B cell (primary cell): Measurements from ENCODE around the gene ADGRD1. TPM values are rescaled to one million over a fixed set of nuclear protein-coding genes. Genes with fewer than 3 reads are reported as not detected.

Experiments used
- ATAC-seq: fragments of 200-7000 bp; cut with Tn5 transposase; one replicate; pipeline ENCODE4 v1.10.0; 2021; ENCODE audit warnings: low read depth, mild to moderate bottlenecking, moderate number of reproducible peaks, moderate library complexity
- CTCF ChIA-PET: fragments of 350-600 bp; sonication (Branson Sonifier 250); formaldehyde crosslinking; loops from one replicate; lab custom pipeline; 2021; ENCODE audit warnings: antibody characterized with exemption, inconsistent platforms; lab: Charles Lee
- POLR2A ChIA-PET: fragments of 350-600 bp; sonication (Branson Sonifier 250); formaldehyde crosslinking; loops from one replicate; lab custom pipeline; 2021; ENCODE audit warnings: antibody characterized with exemption; lab: Charles Lee
- DNase-seq: peaks from one replicate; pipeline ENCODE4 v3.0.0; 2013
- H2AFZ ChIP-seq: 2 replicates; pipeline ENCODE4 v1.6.1; 2012; ENCODE audit warnings: mild to moderate bottlenecking, low read depth, low read length; ENCODE audit not compliant: insufficient read depth, poor library complexity, severe bottlenecking
- H3K27ac ChIP-seq, 2 donors: 1 replicate in 1 of 2; 2 replicates in 1 of 2; pipeline ENCODE4 v1.5.1; 2012 to 2013; ENCODE audit warnings: low read length in 2 of 2, mild to moderate bottlenecking in 2 of 2, moderate library complexity in 1 of 2
- H3K27me3 ChIP-seq, 4 experiments: fragments of 200-600 bp in 1 of 4; sonication (generic) in 1 of 4; replicated peaks in 1 of 4; 1 replicate in 2 of 4; 2 replicates in 2 of 4; pipeline versions ENCODE4 v1.6.1 to v1.7.0; 2013 to 2016; ENCODE audit warnings: low read length in 3 of 4, mild to moderate bottlenecking in 2 of 4, mixed read lengths in 1 of 4, moderate library complexity in 1 of 4; ENCODE audit not compliant: insufficient read depth in 4 of 4, control insufficient read depth in 3 of 4; ENCODE audit errors: control extremely low read depth in 1 of 4
- H3K36me3 ChIP-seq, 2 experiments: replicated peaks in 1 of 2; 1 replicate in 1 of 2; 2 replicates in 1 of 2; pipeline versions ENCODE4 v1.6.1 to v1.7.1; 2013; ENCODE audit warnings: low read length in 1 of 2; ENCODE audit not compliant: insufficient read depth in 2 of 2, control insufficient read depth in 1 of 2; ENCODE audit errors: control extremely low read depth in 1 of 2, extremely low read depth in 1 of 2
- H3K4me1 ChIP-seq, 2 donors: fragments of 200-600 bp in 1 of 2; sonication (generic) in 1 of 2; 1 replicate in 1 of 2; 2 replicates in 1 of 2; pipeline versions ENCODE4 v1.5.1 to v1.6.1; 2013 to 2017; ENCODE audit warnings: low read length in 2 of 2; ENCODE audit not compliant: control insufficient read depth in 2 of 2, insufficient read depth in 2 of 2
- H3K4me2 ChIP-seq: replicated peaks from 2 replicates; pipeline ENCODE3; 2012; ENCODE audit warnings: mild to moderate bottlenecking, low read depth, low read length; ENCODE audit not compliant: poor library complexity, severe bottlenecking
- H3K4me3 ChIP-seq, 5 experiments: fragments of 200-600 bp in 1 of 5; sonication (generic) in 1 of 5; 1 replicate in 3 of 5; 2 replicates in 2 of 5; pipeline versions ENCODE4 v1.5.1 to v1.7.0; 2011 to 2016; ENCODE audit warnings: low read length in 4 of 5, mild to moderate bottlenecking in 4 of 5, low read depth in 2 of 5, control low read depth in 1 of 5, moderate library complexity in 1 of 5; ENCODE audit not compliant: insufficient read depth in 1 of 5; ENCODE audit errors: control extremely low read depth in 1 of 5, extremely low read depth in 1 of 5
- H3K79me2 ChIP-seq: fragments of 200-600 bp; sonication (generic); one replicate; pipeline ENCODE4 v1.6.0; 2016; ENCODE audit warnings: low read length; ENCODE audit not compliant: control insufficient read depth, insufficient read depth
- H3K9ac ChIP-seq: fragments of 200-600 bp; sonication (generic); 2 replicates; pipeline ENCODE4 v1.6.1; 2017; ENCODE audit warnings: mild to moderate bottlenecking, low read length, moderate library complexity
- H3K9me3 ChIP-seq, 3 donors: one replicate each; pipeline versions ENCODE4 v1.6.1 to v1.7.1; 2013; ENCODE audit warnings: low read length in 2 of 3; ENCODE audit not compliant: control insufficient read depth in 2 of 3, insufficient read depth in 1 of 3; ENCODE audit errors: control extremely low read depth in 1 of 3
- H4K20me1 ChIP-seq: 2 replicates; pipeline ENCODE4 v1.6.0; 2012; ENCODE audit warnings: mild to moderate bottlenecking, low read length; ENCODE audit not compliant: insufficient read depth, control insufficient read depth, poor library complexity, severe bottlenecking
- H3K27ac Mint-ChIP-seq: one replicate; pipeline ENCODE4 v1.8.0; 2021; ENCODE audit warnings: mixed read lengths
- H3K27me3 Mint-ChIP-seq: one replicate; pipeline ENCODE4 v1.8.0; 2021; ENCODE audit warnings: mixed read lengths
- H3K4me1 Mint-ChIP-seq: one replicate; pipeline ENCODE4 v1.8.0; 2021; ENCODE audit warnings: mixed read lengths
- H3K4me3 Mint-ChIP-seq: one replicate; pipeline ENCODE4 v1.8.0; 2021; ENCODE audit warnings: mixed read lengths
- H3K9me3 Mint-ChIP-seq: one replicate; pipeline ENCODE4 v1.8.0; 2022; ENCODE audit warnings: mixed read lengths; ENCODE audit not compliant: insufficient read depth
- EZH2 ChIP-seq: IDR thresholded peaks from 2 replicates; pipeline ENCODE4 v1.6.1; 2012; ENCODE audit warnings: borderline replicate concordance, low read depth, mild to moderate bottlenecking, moderate library complexity, low read length; ENCODE audit not compliant: insufficient read depth, poor library complexity, severe bottlenecking
- WGBS: methylation state at CpG from one replicate; pipeline ENCODE4 v1.1.5; 2013; ENCODE audit warnings: missing lambda C conversion rate; ENCODE audit not compliant: insufficient coverage; 5-methylcytosine and 5-hydroxymethylcytosine counted together
- intact Hi-C: fragments of 100-400 bp; cut with micrococcal nuclease; formaldehyde crosslinking; loops from one replicate; pipeline ENCODE4 v1.10.0; 2022
- polyA plus RNA-seq: library from polyadenylated mRNA; depleted of rRNA; stranded (reverse); fragments of >200 nt; gene quantifications from 2 replicates; pipeline ENCODE4 v1.2.3, GENCODE V29; 2012
- total RNA-seq, 2 donors: library from RNA; stranded (reverse); fragments of 120-200 nt in 1 of 2; gene quantifications; 1 replicate in 1 of 2; 2 replicates in 1 of 2; pipeline versions ENCODE4 v1.2.3 to v1.2.4, GENCODE V29; 2013 to 2022
- TF ChIP-seq, protein P1 (sequence below): fragments of 200-600 bp; IDR thresholded peaks from one replicate; pipeline ENCODE4 v1.8.0; 2022; ENCODE audit warnings: antibody characterized with exemption, mild to moderate bottlenecking

The ADGRD1 gene
- total and polyA plus RNA-seq, 2 donors (not counting 1 experiment from before 2014, with no cell fraction given), result 1.1 to 2.2 TPM

DNA sequence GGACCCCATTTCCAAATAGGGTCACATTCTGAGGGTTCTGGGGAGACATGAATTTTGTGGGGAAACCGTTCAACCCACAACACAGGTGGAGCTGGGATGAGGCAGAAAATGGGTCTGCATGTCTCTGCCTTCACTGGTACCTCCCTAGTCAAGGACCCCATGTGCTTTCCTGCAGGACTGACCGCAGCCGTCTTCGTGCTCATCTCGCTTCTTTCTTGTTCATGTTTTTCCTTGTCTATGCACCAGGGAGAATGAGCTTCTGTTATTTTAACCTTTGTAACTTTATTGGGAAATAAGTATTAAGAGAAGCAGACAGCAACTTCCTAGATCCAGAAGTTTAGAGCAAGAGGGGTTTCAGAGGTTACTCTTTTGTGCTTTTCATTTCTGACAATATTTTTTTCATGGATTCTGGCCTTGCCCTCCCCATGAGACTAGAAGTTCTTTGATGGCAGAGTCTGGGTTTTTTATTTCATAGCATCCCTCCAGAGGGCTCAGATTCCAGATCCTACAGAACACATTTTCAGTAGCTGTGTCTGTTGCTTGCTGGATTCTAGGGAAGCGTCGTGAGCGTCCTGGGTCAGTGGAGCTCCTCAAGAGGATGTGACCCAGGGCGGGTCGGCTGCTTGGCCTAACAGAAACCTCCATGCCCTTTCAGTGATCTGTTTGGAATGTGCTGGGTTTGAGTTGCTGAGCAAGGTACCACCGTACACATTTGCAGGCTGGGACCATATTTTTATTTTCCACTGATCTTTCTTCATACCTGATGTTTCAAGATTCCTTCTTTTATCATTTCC is 104.2 kb downstream of the ADGRD1 start:
- H3K27ac Mint-ChIP-seq, result no peak overlapping the region
- H2AFZ ChIP-seq, result no peak overlapping the region
- no peak overlapping the region for H3K27ac ChIP-seq
- peaks cover 0 to 7% (median 0%) of the 10 kb centered on the region in 4 experiments for H3K27me3 ChIP-seq
- no peaks in the 10 kb centered on the region for H3K79me2 ChIP-seq
- no peaks in the 10 kb centered on the region for H3K4me1 Mint-ChIP-seq
- ATAC-seq (no peak), DNase-seq (no peak)
- H3K9me3 ChIP-seq, result no peaks in the 10 kb centered on the region
- WGBS, result 90% methylated on average over 7 of the region's 11 CpGs
- TF ChIP-seq, protein P1, sequence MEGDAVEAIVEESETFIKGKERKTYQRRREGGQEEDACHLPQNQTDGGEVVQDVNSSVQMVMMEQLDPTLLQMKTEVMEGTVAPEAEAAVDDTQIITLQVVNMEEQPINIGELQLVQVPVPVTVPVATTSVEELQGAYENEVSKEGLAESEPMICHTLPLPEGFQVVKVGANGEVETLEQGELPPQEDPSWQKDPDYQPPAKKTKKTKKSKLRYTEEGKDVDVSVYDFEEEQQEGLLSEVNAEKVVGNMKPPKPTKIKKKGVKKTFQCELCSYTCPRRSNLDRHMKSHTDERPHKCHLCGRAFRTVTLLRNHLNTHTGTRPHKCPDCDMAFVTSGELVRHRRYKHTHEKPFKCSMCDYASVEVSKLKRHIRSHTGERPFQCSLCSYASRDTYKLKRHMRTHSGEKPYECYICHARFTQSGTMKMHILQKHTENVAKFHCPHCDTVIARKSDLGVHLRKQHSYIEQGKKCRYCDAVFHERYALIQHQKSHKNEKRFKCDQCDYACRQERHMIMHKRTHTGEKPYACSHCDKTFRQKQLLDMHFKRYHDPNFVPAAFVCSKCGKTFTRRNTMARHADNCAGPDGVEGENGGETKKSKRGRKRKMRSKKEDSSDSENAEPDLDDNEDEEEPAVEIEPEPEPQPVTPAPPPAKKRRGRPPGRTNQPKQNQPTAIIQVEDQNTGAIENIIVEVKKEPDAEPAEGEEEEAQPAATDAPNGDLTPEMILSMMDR, result no peak
- TF ChIP-seq EZH2, result no peak
- H3K36me3 ChIP-seq, result no peaks in the 10 kb centered on the region
- no peaks in the 10 kb centered on the region for H3K9me3 Mint-ChIP-seq
- H3K4me3 Mint-ChIP-seq, result no peak overlapping the region
- no peaks in the 10 kb centered on the region for H3K4me1 ChIP-seq
- intact Hi-C loops, result no loop called here
- peaks cover 40% of the 10 kb centered on the region for H3K27me3 Mint-ChIP-seq
- no peak overlapping the region for H3K4me2 ChIP-seq
- no peak overlapping the region for H3K4me3 ChIP-seq
- POLR2A ChIA-PET, result no interaction called here
- no peaks in the 10 kb centered on the region for H4K20me1 ChIP-seq
- CTCF ChIA-PET, result no interaction called here
- no peak overlapping the region for H3K9ac ChIP-seq

DNA sequence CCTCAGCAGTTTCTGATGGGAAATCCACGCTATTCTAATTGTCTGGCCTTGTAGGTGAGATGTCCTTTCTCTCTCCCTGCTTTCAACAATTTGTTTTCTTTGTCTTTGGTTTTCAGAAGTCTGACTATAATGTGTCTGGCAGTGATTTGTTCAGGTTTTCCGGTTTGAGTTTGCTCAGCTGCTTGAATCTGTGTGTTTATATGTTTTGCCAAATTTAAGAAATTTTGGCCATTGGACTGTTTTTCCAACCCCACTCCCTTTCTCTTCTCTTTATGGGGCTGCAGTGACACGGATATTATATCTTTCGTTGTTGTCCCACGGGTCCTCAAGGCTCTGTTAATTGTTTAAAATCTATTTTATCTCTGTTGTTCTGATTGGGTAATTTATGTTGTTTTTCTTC is 105.0 kb downstream of the ADGRD1 start:
- no peak overlapping the region for H3K9ac ChIP-seq
- no peaks in the 10 kb centered on the region for H3K79me2 ChIP-seq
- WGBS, result no CpG with 5 or more reads among the region's 5 CpGs
- no peaks in the 10 kb centered on the region for H4K20me1 ChIP-seq
- Mint-ChIP-seq H3K4me1 (no peaks in the 10 kb centered on the region), H3K4me3 (no peak overlapping the region), H3K27ac (no peak overlapping the region), H3K9me3 (no peaks in the 10 kb centered on the region), H3K27me3 (peaks cover 40% of the 10 kb centered on the region)
- H3K4me2 ChIP-seq, result no peak overlapping the region
- no peak overlapping the region for H3K4me3 ChIP-seq
- no peak overlapping the region for H2AFZ ChIP-seq
- H3K27ac ChIP-seq, result no peak overlapping the region
- POLR2A ChIA-PET, result no interaction called here
- no peaks in the 10 kb centered on the region for H3K36me3 ChIP-seq
- no peak for DNase-seq
- H3K4me1 ChIP-seq, result no peaks in the 10 kb centered on the region
- intact Hi-C loops, result no loop called here
- peaks cover 0 to 7% (median under 1%) of the 10 kb centered on the region in 4 experiments for H3K27me3 ChIP-seq
- TF ChIP-seq EZH2, result no peak
- TF ChIP-seq, protein P1, result no peak
- no peak for ATAC-seq
- CTCF ChIA-PET, result no interaction called here
- H3K9me3 ChIP-seq, result no peaks in the 10 kb centered on the region
